Activated CD4-positive, alpha-beta memory T cell treated with anti-CD3 and anti-CD28 coated beads for 36 hours (primary cell): ENCODE results near the gene MEIS3. TPM values are rescaled to one million over a fixed set of nuclear protein-coding genes. Genes with fewer than 3 reads are reported as not detected.
"Not testable (repeated sequence)": the region's sequence is repeated elsewhere in the genome, so short reads cannot be mapped to it uniquely, and the experiment has no call there.

Experiments
- CTCF ChIA-PET: fragments of 350-600 bp; sonication (Branson Sonifier 250); formaldehyde crosslinking; loops from one replicate; lab custom pipeline; 2021; ENCODE audit warnings: antibody characterized with exemption, inconsistent platforms; lab: Charles Lee
- POLR2A ChIA-PET: fragments of 350-600 bp; sonication (Branson Sonifier 250); formaldehyde crosslinking; loops from one replicate; lab custom pipeline; 2021; ENCODE audit warnings: antibody characterized with exemption; lab: Charles Lee
- DNase-seq: peaks from one replicate; pipeline ENCODE4 v3.0.0-alpha.2; 2020
- H3K27ac Mint-ChIP-seq: one replicate; pipeline ENCODE4 v1.8.0; 2021; ENCODE audit warnings: mixed read lengths
- H3K27me3 Mint-ChIP-seq: one replicate; pipeline ENCODE4 v1.8.0; 2021; ENCODE audit warnings: mixed read lengths
- H3K36me3 Mint-ChIP-seq: one replicate; pipeline ENCODE4 v1.8.0; 2021; ENCODE audit warnings: mixed read lengths
- H3K4me1 Mint-ChIP-seq: one replicate; pipeline ENCODE4 v1.8.0; 2021; ENCODE audit warnings: low read depth, mixed read lengths
- H3K4me3 Mint-ChIP-seq: one replicate; pipeline ENCODE4 v1.8.0; 2021; ENCODE audit warnings: mild to moderate bottlenecking, mixed read lengths
- H3K9me3 Mint-ChIP-seq: one replicate; pipeline ENCODE4 v1.8.0; 2021; ENCODE audit warnings: mixed read lengths
- intact Hi-C: fragments of 100-400 bp; cut with micrococcal nuclease; formaldehyde crosslinking; loops from one replicate; pipeline ENCODE4 v1.15.1; 2023
- total RNA-seq, 2 experiments: library from RNA; stranded (reverse); gene quantifications; one replicate each; pipeline ENCODE4 v1.2.3, GENCODE V29; 2021

The MEIS3 gene
- total RNA-seq, 2 experiments from 2014 or later: 0.26 to 0.63 TPM

DNA sequence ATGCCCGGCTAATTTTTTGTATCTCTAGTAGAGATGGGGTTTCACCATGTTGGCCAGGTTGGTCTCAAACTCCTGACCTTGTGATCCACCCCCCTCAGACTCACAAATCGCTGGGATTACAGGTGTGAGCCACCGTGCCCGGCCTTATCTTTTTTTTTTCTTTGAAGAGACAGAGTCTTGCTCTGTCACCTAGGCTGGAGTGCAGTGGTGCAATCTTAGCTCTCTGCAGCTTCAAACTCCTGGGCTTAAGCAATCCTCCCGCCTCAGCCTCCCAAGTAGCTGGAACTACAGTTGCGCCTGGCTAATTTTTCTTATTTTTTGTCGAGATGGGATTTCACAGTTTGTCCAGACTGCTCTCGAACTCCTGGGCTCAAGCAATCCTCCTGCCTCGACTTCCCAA, 7.6 kb downstream of the MEIS3 start:
- H3K36me3 Mint-ChIP-seq, DNase-seq, H3K27ac Mint-ChIP-seq, H3K4me1 Mint-ChIP-seq, POLR2A ChIA-PET, CTCF ChIA-PET, intact Hi-C loops, H3K4me3 Mint-ChIP-seq, H3K9me3 Mint-ChIP-seq: not testable (repeated sequence)
- peaks cover 38% of the 10 kb centered on the region for H3K27me3 Mint-ChIP-seq

DNA sequence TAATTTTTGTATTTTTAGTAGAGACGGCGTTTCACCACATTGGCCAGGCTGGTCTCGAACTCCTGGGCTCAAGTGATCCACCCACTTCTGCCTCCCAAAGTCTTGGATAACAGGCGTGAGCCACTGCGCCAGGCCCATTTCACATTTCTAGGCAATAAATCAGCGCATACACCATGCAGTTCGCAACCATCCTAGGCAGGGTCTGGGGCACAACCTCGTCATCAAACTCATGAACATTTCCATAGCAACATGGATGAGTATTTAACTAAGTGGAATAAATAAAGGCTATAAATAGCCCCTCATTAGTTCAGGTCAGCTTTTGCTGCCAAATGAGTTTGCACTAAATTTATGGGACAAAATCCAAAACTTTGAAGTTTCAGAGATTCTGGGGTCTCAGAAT, 8.2 kb downstream of the MEIS3 start:
- Mint-ChIP-seq H3K4me1 (no peaks in the 10 kb centered on the region), H3K27me3 (peaks cover 38% of the 10 kb centered on the region), H3K27ac (no peak overlapping the region), H3K36me3 (no peaks in the 10 kb centered on the region), H3K9me3 (no peaks in the 10 kb centered on the region), H3K4me3 (no peak overlapping the region)
- ChIA-PET POLR2A (no interaction called here), CTCF (no interaction called here)
- no peak for DNase-seq
- intact Hi-C loops: no loop called here

DNA sequence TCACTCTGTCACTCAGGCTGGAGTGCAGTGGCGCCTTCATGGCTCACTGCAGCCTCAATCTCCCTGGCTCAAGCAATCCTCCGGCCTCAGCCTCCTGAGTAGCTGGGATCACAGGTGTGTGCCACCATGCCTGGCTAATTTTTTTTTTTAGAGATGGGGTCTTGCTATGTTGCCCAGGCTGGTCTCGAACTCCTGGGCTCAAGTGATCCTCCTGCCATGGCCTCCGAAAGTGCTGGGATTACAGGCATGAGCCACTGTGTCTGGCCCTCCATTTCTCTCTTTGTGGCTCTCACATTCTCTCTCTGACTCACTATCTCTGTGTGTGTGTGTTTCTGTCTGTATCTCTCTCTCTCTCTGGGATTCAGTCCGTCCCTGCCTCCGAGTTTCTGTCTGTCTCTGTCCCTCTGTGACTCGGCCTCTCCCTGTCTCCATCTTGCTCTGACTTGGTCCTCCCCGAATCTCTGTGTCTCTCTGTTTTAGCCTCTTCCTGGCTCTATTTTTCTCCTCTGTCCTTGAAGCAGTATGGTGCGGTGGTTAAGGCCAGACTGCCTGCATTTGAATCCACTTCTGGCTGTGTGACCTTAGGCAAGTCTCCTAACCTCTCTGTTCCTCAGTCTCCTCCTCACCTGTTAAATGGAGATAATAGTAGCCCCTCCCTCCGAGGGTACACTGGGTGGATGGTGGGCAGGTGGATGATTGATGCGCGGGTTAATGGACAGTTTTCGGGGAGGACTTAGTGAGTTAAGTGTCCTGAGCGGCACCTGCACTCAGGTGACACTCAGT, 11.0 kb downstream of the MEIS3 start:
- H3K4me3 Mint-ChIP-seq: no peak overlapping the region
- ChIA-PET POLR2A (no interaction called here), CTCF (no interaction called here)
- no peaks in the 10 kb centered on the region for H3K9me3 Mint-ChIP-seq
- no peaks in the 10 kb centered on the region for H3K4me1 Mint-ChIP-seq
- DNase-seq: no peak
- no peak overlapping the region for H3K27ac Mint-ChIP-seq
- intact Hi-C loops: no loop called here
- no peaks in the 10 kb centered on the region for H3K36me3 Mint-ChIP-seq
- peaks cover 42% of the 10 kb centered on the region for H3K27me3 Mint-ChIP-seq

DNA sequence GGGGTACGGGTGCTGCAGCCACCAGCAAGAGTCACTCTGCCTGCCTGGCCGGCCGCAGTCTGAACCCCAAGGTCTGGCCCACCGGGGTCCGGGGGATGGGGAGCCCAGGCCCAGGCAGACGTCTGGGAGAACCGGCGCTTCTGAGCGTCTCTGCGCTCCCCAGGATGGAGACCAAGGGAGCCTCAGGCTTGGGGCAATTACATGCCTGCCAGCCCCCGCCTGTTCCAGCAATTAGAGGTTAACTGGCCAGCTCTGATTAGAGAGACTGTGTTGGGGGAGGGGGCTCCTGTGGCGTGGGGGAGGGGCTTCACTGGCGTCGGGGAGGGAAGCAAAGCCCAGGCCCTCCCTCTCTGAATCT, 11.9 kb downstream of the MEIS3 start:
- intact Hi-C loops: no loop called here

DNA sequence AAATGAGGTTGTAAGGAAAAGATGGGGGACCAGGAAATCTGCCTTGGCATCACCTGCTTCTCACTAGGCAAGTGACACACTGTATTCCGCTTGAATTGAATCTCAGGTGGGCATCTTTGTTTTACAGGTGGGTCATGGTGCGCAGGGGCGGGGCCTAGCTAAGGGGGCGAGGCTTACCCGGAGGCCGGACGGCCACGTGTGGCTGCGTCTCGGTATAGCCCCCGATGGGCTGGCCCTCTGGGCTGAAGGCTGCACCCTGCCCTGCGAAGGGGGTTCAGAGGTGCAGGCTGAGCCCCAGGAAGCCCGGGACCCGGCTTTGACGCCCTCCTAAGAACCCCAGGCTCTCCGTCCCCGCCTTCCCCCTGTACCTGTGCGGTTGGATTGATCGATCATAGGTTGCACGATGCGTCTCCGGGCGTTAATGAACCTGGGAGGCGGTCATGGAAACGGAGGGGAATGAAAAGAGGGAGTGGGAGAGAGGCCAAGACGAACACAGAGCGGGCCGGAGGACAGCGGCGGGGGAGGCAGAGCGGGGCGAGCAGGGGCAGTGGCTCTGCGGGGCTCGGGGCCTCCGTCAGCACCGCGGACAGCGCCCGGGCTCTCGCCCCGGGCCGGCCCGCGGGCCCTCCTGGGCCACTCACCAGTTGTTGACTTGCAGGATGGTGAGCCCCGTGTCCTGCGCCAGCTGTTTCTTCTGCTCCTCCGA, 12.5 kb downstream of the MEIS3 start:
- no peaks in the 10 kb centered on the region for H3K36me3 Mint-ChIP-seq
- no peaks in the 10 kb centered on the region for H3K4me1 Mint-ChIP-seq
- intact Hi-C loops: no loop called here
- H3K4me3 Mint-ChIP-seq: no peak overlapping the region
- peaks cover 44% of the 10 kb centered on the region for H3K27me3 Mint-ChIP-seq
- ChIA-PET POLR2A (no interaction called here), CTCF (no interaction called here)
- H3K9me3 Mint-ChIP-seq: no peaks in the 10 kb centered on the region
- H3K27ac Mint-ChIP-seq: no peak overlapping the region
- DNase-seq: no peak

More for the DNA sequence above, 11.9 kb downstream of the MEIS3 start:
- H3K4me1 Mint-ChIP-seq: no peaks in the 10 kb centered on the region
- DNase-seq: no peak
- no peaks in the 10 kb centered on the region for H3K9me3 Mint-ChIP-seq
- H3K36me3 Mint-ChIP-seq: no peaks in the 10 kb centered on the region
- H3K27me3 Mint-ChIP-seq: peaks cover 44% of the 10 kb centered on the region
- ChIA-PET POLR2A (no interaction called here), CTCF (no interaction called here)
- H3K27ac Mint-ChIP-seq: no peak overlapping the region
- no peak overlapping the region for H3K4me3 Mint-ChIP-seq

DNA sequence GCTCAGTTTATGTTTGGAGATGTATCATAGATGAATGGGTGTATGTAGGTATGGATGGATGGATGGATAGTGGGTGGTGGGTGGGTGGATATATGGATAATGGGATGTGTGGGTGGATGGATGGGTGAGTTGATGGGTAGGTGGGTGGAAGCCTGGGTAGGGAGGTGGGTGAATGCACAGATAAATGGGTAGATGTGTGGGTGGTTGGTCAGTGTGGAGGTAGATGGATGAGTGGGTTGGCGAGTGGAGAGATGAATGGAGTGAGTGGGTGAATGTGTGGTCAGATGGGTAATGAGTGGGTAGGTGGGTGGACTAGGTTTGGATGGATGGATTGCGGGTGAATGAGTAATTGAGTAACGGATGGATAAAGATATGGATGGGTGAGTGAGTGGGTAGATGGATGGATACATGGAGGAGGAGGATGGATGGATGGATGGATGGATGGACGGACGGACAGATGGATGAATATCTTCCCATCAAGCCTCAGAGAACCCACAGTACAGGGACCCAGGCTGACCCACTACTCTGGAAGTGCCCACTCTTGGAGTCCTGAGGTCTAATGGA, 13.4 kb downstream of the MEIS3 start:
- Mint-ChIP-seq H3K36me3 (no peaks in the 10 kb centered on the region), H3K27me3 (peaks cover 44% of the 10 kb centered on the region), H3K4me1 (no peaks in the 10 kb centered on the region), H3K4me3 (no peak overlapping the region), H3K9me3 (no peaks in the 10 kb centered on the region), H3K27ac (no peak overlapping the region)
- ChIA-PET CTCF (no interaction called here), POLR2A (no interaction called here)
- no peak for DNase-seq
- intact Hi-C loops: no loop called here

DNA sequence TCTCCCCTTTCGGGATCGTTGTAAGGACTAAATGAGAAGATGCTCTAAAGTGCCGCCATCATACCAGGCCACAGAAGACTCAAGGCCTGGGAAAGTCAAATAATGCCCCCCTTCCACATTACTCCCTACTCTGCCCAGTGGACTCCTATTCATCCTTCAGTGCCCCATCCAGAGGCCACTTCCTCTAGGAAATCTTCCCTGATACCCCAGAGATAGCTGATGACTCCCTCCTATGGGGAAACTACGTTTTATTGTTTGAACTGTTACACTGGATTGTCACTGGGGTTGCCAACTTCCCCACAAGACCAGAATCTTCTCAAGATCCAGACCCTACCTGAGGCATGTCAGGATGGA, 14.2 kb downstream of the MEIS3 start:
- ChIA-PET POLR2A (no interaction called here), CTCF (no interaction called here)
- peaks cover 44% of the 10 kb centered on the region for H3K27me3 Mint-ChIP-seq

DNA sequence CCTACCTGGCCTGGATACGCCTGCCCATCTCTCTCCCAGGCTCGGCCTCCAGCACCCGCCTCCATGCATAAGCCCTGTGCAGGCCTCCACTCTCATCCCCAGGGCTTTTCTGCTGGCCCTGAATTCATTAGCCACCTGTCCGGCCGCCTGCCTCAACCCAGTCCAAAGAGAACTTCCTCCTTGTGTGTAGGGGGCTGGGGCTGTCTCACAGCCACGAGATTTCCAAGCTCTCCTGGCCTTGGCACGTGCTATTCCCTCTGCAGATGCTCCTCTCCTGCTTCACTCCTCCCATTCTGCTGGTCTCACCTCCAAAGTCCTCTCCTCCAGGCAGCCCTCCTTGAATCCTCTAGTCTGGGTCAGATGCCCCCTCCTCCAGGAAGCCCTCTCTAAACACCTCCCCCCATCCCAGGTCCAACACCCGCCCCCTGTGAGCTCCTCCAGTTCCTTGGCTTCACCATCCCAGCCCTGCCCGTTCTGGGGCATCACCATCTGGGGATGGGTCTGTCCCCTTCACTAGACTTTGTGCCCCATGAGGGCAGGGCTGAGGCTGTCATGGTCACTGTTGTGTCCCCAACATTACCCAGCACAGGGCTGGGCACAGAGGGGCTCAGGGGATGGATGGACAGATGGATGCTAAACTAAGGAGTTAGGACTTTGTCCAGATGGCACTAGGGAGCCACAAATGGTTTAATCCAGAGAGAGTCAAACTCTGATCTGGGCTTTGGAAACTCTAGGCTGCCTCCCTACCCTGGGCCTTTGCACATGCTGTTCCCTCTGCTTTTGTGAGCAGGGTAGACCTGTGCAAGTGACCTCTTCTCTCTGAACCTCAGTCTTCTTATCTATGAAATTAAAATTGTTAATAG, 14.8 kb downstream of the MEIS3 start:
- Mint-ChIP-seq H3K9me3 (no peaks in the 10 kb centered on the region), H3K27ac (no peak overlapping the region), H3K4me1 (no peaks in the 10 kb centered on the region), H3K36me3 (no peaks in the 10 kb centered on the region), H3K27me3 (peaks cover 44% of the 10 kb centered on the region), H3K4me3 (no peak overlapping the region)
- POLR2A ChIA-PET: no interaction called here
- DNase-seq: no peak
- intact Hi-C loops: no loop called here
- CTCF ChIA-PET: no interaction called here

More for the DNA sequence above, 14.2 kb downstream of the MEIS3 start:
- H3K4me3 Mint-ChIP-seq: no peak overlapping the region
- no peaks in the 10 kb centered on the region for H3K9me3 Mint-ChIP-seq
- H3K27ac Mint-ChIP-seq: no peak overlapping the region
- DNase-seq: no peak
- no peaks in the 10 kb centered on the region for H3K4me1 Mint-ChIP-seq
- intact Hi-C loops: no loop called here
- no peaks in the 10 kb centered on the region for H3K36me3 Mint-ChIP-seq

DNA sequence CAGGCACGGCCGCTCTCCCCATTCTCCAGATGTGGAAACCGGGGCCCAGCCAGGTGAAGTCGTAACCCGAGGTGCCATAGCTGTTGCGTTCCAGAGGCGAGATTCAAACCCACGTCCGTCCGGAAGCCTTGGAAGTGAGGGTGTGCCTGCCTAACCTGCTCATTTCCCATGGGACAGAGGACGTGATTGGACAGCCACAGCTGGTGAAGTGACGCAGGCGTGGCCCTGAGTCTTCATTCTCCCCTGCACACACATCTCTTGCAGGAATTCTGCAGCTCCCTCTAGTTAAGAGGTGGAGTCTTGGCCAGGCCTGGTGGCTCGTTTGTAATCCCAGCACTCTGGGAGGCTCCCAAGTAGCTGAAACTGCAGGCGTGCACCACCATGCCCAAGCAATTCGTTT, 16.8 kb downstream of the MEIS3 start:
- no peaks in the 10 kb centered on the region for H3K9me3 Mint-ChIP-seq
- no peak for DNase-seq
- peaks cover 31% of the 10 kb centered on the region for H3K27me3 Mint-ChIP-seq
- H3K27ac Mint-ChIP-seq: no peak overlapping the region
- ChIA-PET CTCF (interaction anchor here (1.2 kb wide), 1 partner anchor 11 kb away, joined by 3 read pairs; no protein-coding TSS in a partner anchor), POLR2A (no interaction called here)
- no peaks in the 10 kb centered on the region for H3K36me3 Mint-ChIP-seq
- no peaks in the 10 kb centered on the region for H3K4me1 Mint-ChIP-seq
- no peak overlapping the region for H3K4me3 Mint-ChIP-seq
- intact Hi-C loops: no loop called here

DNA sequence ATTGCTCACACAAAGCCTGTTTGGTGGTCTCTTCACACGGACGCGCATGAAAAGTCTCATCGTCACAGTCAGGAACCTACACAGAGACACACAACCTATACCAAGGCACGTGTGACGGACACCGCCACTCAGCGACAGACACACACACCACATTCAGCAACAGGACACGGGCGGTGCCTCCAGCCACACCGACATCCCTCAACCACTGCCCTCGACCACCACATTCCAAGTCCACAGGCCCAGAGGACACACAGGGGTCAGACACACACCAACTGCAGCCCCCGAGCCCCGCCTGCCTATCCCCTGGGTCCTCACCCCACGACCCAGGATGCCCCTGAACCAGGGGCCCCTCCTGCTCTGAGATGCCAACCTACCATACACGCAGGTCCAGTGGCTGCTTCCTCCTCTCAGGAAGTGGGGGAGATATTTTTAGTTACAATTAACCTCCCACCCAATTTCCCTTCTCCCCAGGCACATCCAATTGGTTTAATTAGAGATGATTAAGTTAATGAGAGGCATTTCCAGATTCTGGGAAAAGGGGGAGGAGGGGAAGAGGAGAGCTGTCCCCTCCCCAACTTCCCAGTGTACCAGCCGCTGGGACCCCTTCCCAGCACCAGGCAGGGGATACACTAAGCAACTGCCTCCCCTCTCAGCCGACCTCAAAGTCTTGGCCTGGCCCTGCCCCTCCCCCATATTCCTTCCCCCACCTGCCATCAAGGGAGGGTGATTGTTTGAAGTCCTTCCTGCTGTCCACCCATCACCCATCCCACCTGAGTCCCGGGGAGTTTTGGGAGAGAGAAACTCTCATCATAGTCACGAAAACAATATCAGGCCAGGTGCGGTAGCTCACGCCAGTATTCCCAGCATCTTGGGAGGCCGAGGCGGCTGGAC, 20.4 kb downstream of the MEIS3 start:
- no peak for DNase-seq
- Mint-ChIP-seq H3K4me1 (no peaks in the 10 kb centered on the region), H3K9me3 (no peaks in the 10 kb centered on the region), H3K4me3 (no peak overlapping the region), H3K27me3 (peaks cover 9% of the 10 kb centered on the region), H3K27ac (no peak overlapping the region), H3K36me3 (no peaks in the 10 kb centered on the region)
- intact Hi-C loops: no loop called here
- ChIA-PET POLR2A (no interaction called here), CTCF (no interaction called here)

DNA sequence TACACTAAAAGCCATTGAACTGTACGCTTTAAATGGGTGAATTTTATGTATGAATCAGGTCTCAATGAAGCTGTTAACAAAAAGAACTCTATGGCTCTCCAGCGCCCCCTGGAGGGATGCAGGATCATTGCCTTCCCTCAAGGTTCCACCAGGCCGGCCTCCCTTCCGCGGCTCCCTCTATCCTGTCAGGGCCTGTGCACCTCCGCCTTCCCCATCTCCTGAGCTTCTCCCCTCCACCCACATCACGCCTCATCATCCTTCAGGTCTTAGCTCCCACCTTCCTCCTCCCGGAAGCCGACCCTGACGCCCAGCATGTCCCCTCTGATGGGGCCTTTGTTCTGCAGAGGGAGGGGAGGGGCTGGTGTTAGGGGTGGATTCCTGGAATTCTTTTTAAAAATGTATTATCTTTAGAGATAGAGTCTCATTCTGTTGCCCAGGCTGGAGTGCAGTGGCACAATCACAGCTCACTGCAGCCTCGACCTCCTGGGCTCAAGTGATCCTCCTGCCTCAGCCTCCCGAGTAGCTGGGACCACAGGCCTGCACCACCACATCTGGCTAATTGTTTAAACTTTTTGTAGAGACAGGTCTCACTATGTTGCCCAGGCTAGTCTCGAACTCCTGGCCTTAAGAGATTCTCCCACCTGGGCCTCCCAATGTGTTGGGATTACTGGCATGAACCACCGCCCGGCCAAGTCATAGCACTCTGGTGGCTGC, 27.7 kb downstream of the MEIS3 start:
- Mint-ChIP-seq H3K27me3 (peaks cover 5% of the 10 kb centered on the region), H3K4me3 (no peak overlapping the region), H3K4me1 (no peaks in the 10 kb centered on the region), H3K9me3 (no peaks in the 10 kb centered on the region), H3K27ac (no peak overlapping the region), H3K36me3 (no peaks in the 10 kb centered on the region)
- intact Hi-C loops: loop anchor here (1.0 kb wide), 1 partner anchor 95 kb away; no protein-coding TSS in a partner anchor
- CTCF ChIA-PET: interaction anchor here (0.7 to 3.7 kb wide), 27 partner anchors 9 to 379 kb away, joined by 3 to 89 read pairs (median 5); partner anchors contain the start of genes DHX34 and INAFM1
- POLR2A ChIA-PET: interaction anchor here (1.2 kb wide), 1 partner anchor 43 kb away, joined by 3 read pairs; the partner anchor contains the start of gene DHX34
- peak; percentile 87 for DNase-seq
